ENCODE results near the gene KMT2C.
"Not testable (repeated sequence)": the region's sequence is repeated elsewhere in the genome, so short reads cannot be mapped to it uniquely, and the experiment has no call there.

GRCh38 chr7:152423171-152423570 lies 12.6 kb downstream of the KMT2C start:
- not testable (repeated sequence) for TF ChIP-seq CTCF (conservative IDR thresholded peaks at IDR 0.05; ENCODE audit: low read length); EZH2phosphoT487 (IDR thresholded peaks at IDR 0.05; ENCODE audit: borderline replicate concordance)

All from Loucy (cell line).